ENCODE measurements around the gene TMC5. TPM values are rescaled to one million over a fixed set of nuclear protein-coding genes. Genes with fewer than 3 reads are reported as not detected.

TMC5 gene
- total and polyA plus RNA-seq, 2 of the 4 experiments (the other 2 are of a cell fraction): not detected

DNA sequence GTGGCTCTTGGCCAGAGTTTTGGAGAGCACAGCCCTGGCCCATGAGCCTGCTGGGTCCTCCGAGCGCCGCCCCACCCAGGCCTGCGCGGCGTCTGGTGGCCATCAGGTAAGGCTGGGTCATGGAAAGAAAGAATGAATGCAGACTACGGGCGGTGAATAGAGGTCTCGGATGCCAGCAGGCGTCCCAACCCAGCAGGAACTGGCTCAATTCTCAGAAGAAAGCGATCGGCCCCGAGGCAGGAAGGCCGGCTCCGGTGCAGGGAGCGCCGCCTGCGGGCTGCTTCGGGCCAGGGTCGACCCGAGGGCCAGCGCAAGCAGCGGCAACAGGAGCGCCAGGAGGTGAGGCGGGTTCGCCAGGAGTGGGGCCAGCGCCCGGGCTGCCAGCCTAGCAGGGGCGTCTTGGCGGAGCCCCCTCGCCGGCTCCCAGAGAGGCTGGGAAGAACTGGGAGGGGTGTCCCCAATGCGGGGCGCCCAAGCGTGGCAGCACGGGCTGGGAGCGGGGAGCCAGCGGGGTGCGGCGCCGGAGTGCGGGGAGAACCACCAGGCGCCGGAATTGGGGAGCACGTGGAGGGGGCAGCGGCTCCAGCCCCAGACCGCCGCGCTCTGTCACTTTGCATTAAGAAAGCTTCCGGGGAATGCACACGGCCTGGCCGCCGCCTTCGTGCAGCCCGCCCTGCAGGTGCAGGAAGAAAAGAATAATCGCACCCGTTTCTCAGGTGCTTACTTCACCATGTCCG is 7.1 kb upstream of the TMC5 start:
- H3K36me3 ChIP-seq (ENCODE audit: control insufficient read depth, insufficient read depth, low read length): no peaks in the 10 kb centered on the region
- no peak overlapping the region for H3K56ac ChIP-seq (ENCODE audit: extremely low read depth, insufficient read depth, low read length)
- BruUV-seq (replicated peaks): no TSS peak
- ChIA-PET POLR2A (ENCODE audit: unreplicated experiment) (no interaction called here), CTCF (no interaction called here)
- in situ Hi-C loops (cut with MboI; ENCODE audit: low sequenced_read_pairs) (no loop called here), intact Hi-C loops (cut with micrococcal nuclease) (no loop called here), dilution Hi-C loops (cut with HindIII; ENCODE audit: low sequenced_read_pairs, unreplicated experiment) (no loop called here)
- H4K8ac ChIP-seq (ENCODE audit: low read depth in 2 of 2, low read length in 2 of 2): no peak overlapping the region
- H3K9me1 ChIP-seq (ENCODE audit: insufficient read depth, low read length): no peaks in the 10 kb centered on the region
- H3K79me1 ChIP-seq (ENCODE audit: low read depth in 1 of 2, low read length in 2 of 2): no peaks in the 10 kb centered on the region
- H3K23ac ChIP-seq (ENCODE audit: low read depth, low read length): no peak overlapping the region
- no peak overlapping the region for H4K91ac ChIP-seq (ENCODE audit: insufficient read depth, low read depth, low read length)
- peaks cover 12% of the 10 kb centered on the region for H3K27me3 ChIP-seq (ENCODE audit: control insufficient read depth, insufficient read depth, low read length)
- DNase-seq (no peak), ATAC-seq (ENCODE audit: low read depth) (no peak; the same call in 1 of the 2 replicates)
- H3K14ac ChIP-seq (replicated peaks; ENCODE audit: low read depth, low read length): no peak overlapping the region
- WGBS, 2 experiments (ENCODE audit: extremely low coverage in 2 of 2, insufficient read length in 1 of 2): 9% methylated on average over 31 of the region's 58 CpGs; no CpG with 5 or more reads in 1 of the 2 experiments
- no peak overlapping the region for H3K18ac ChIP-seq (ENCODE audit: low read depth, low read length)
- H2BK15ac ChIP-seq (ENCODE audit: low read depth, low read length): no peak overlapping the region
- H2BK20ac ChIP-seq (ENCODE audit: low read depth, low read length): no peak overlapping the region
- no peak overlapping the region for H3K9ac ChIP-seq (ENCODE audit: low read depth, low read length)
- no peak overlapping the region for H3K27ac ChIP-seq (ENCODE audit: insufficient read depth, low read length)
- H4K5ac ChIP-seq (ENCODE audit: low read depth, low read length): no peak overlapping the region
- no peak overlapping the region for H3K4me3 ChIP-seq (ENCODE audit: insufficient read depth, low read depth, low read length)
- no peak overlapping the region for H2AK9ac ChIP-seq (replicated peaks; ENCODE audit: low read depth, low read length, poor library complexity)
- no peaks in the 10 kb centered on the region for H4K20me1 ChIP-seq (ENCODE audit: insufficient read depth, low read length)
- no peak overlapping the region for H2BK120ac ChIP-seq (ENCODE audit: low read depth, low read length)
- no peak overlapping the region for H3K4me2 ChIP-seq (ENCODE audit: low read depth, low read length)
- H2AFZ ChIP-seq (replicated peaks; ENCODE audit: low read length, poor library complexity): peak overlapping the region; percentile 44
- H2AK5ac ChIP-seq (ENCODE audit: low read depth, low read length): no peak overlapping the region
- no peaks in the 10 kb centered on the region for H3K9me3 ChIP-seq (ENCODE audit: control insufficient read depth, insufficient read depth, low read length)
- no peak overlapping the region for H3K4ac ChIP-seq (ENCODE audit: low read depth, low read length)
- H2BK5ac ChIP-seq (ENCODE audit: low read depth, low read length, poor library complexity, severe bottlenecking): no peak overlapping the region
- no peak for TF ChIP-seq MXI1 (IDR thresholded peaks at IDR 0.05; ENCODE audit: borderline replicate concordance, low read depth, low read length)
- TF ChIP-seq CHD1 (IDR thresholded peaks at IDR 0.05; ENCODE audit: low read depth, low read length): no peak
- TF ChIP-seq CEBPB (IDR thresholded peaks at IDR 0.05; ENCODE audit: low read depth, low read length): no peak
- TF ChIP-seq, protein P1, sequence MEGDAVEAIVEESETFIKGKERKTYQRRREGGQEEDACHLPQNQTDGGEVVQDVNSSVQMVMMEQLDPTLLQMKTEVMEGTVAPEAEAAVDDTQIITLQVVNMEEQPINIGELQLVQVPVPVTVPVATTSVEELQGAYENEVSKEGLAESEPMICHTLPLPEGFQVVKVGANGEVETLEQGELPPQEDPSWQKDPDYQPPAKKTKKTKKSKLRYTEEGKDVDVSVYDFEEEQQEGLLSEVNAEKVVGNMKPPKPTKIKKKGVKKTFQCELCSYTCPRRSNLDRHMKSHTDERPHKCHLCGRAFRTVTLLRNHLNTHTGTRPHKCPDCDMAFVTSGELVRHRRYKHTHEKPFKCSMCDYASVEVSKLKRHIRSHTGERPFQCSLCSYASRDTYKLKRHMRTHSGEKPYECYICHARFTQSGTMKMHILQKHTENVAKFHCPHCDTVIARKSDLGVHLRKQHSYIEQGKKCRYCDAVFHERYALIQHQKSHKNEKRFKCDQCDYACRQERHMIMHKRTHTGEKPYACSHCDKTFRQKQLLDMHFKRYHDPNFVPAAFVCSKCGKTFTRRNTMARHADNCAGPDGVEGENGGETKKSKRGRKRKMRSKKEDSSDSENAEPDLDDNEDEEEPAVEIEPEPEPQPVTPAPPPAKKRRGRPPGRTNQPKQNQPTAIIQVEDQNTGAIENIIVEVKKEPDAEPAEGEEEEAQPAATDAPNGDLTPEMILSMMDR (conservative IDR thresholded peaks at IDR 0.05; ENCODE audit: low read depth, low read length): no peak
- TF ChIP-seq MAZ (IDR thresholded peaks at IDR 0.05; ENCODE audit: borderline replicate concordance, low read depth, low read length): no peak
- no peak for TF ChIP-seq SMC3 (IDR thresholded peaks at IDR 0.05; ENCODE audit: low read depth, low read length)
- no peak for TF ChIP-seq POLR2A (IDR thresholded peaks at IDR 0.05; ENCODE audit: low read depth, low read length)
- TF ChIP-seq BHLHE40 (IDR thresholded peaks at IDR 0.05; ENCODE audit: low read depth, low read length): no peak
- TF ChIP-seq RAD21 (IDR thresholded peaks at IDR 0.05; ENCODE audit: low read length): no peak
- TF ChIP-seq, protein P2, sequence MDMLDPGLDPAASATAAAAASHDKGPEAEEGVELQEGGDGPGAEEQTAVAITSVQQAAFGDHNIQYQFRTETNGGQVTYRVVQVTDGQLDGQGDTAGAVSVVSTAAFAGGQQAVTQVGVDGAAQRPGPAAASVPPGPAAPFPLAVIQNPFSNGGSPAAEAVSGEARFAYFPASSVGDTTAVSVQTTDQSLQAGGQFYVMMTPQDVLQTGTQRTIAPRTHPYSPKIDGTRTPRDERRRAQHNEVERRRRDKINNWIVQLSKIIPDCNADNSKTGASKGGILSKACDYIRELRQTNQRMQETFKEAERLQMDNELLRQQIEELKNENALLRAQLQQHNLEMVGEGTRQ (IDR thresholded peaks at IDR 0.05; ENCODE audit: low read depth, low read length): no peak
- no peak for TF ChIP-seq NFE2L2 (IDR thresholded peaks at IDR 0.05; ENCODE audit: low read depth, low read length)
- TF ChIP-seq FOS (IDR thresholded peaks at IDR 0.05; ENCODE audit: low read depth, low read length): no peak
- TF ChIP-seq, protein P3, sequence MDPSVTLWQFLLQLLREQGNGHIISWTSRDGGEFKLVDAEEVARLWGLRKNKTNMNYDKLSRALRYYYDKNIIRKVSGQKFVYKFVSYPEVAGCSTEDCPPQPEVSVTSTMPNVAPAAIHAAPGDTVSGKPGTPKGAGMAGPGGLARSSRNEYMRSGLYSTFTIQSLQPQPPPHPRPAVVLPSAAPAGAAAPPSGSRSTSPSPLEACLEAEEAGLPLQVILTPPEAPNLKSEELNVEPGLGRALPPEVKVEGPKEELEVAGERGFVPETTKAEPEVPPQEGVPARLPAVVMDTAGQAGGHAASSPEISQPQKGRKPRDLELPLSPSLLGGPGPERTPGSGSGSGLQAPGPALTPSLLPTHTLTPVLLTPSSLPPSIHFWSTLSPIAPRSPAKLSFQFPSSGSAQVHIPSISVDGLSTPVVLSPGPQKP (IDR thresholded peaks at IDR 0.05; ENCODE audit: borderline replicate concordance, low read depth, low read length): no peak
- TF ChIP-seq RCOR1 (IDR thresholded peaks at IDR 0.05; ENCODE audit: insufficient replicate concordance, low read length): no peak
- TF ChIP-seq RFX5 (IDR thresholded peaks at IDR 0.05; ENCODE audit: low read depth, low read length): no peak
- no peak for TF ChIP-seq MAFK (IDR thresholded peaks at IDR 0.05; ENCODE audit: low read depth, low read length)
- no peaks in the 10 kb centered on the region for H3K4me1 ChIP-seq (ENCODE audit: control insufficient read depth, insufficient read depth, low read length)

All from IMR-90 (cell line).